CD14-positive monocyte (primary cell): Measurements from ENCODE around the gene UNKL. TPM values are rescaled to one million over a fixed set of nuclear protein-coding genes. Genes with fewer than 3 reads are reported as not detected.

Experiments used
- DNase-seq, 3 donors: peaks; one replicate each; pipeline ENCODE4 v3.0.0-alpha.2; 2011 to 2022
- H2AFZ ChIP-seq: 2 replicates; pipeline ENCODE4 v1.6.0; 2012; ENCODE audit warnings: mild to moderate bottlenecking, low read depth, low read length, inconsistent platforms; ENCODE audit not compliant: insufficient read depth, poor library complexity, severe bottlenecking
- H3K27ac ChIP-seq, 2 donors: 1 replicate in 1 of 2; 2 replicates in 1 of 2; pipeline ENCODE4 v1.5.1; 2012 to 2013; ENCODE audit warnings: low read length in 2 of 2, control low read depth in 1 of 2, inconsistent platforms in 1 of 2, low read depth in 1 of 2, mild to moderate bottlenecking in 1 of 2
- H3K27me3 ChIP-seq, 2 donors: one replicate each; pipeline versions ENCODE4 v1.6.0 to v1.6.1; 2011 to 2013; ENCODE audit warnings: low read length in 2 of 2; ENCODE audit not compliant: control insufficient read depth in 2 of 2, insufficient read depth in 2 of 2
- H3K36me3 ChIP-seq, 2 donors: replicated peaks in 1 of 2; 1 replicate in 1 of 2; 2 replicates in 1 of 2; pipeline versions ENCODE4 v1.5.1 to v1.6.1; 2012 to 2013; ENCODE audit warnings: low read length in 2 of 2, control low read depth in 1 of 2, inconsistent platforms in 1 of 2, mild to moderate bottlenecking in 1 of 2; ENCODE audit not compliant: insufficient read depth in 2 of 2, control insufficient read depth in 1 of 2
- H3K4me1 ChIP-seq, 2 donors: 1 replicate in 1 of 2; 2 replicates in 1 of 2; pipeline versions ENCODE4 v1.5.1 to v1.6.1; 2012 to 2013; ENCODE audit warnings: low read length in 2 of 2, control low read depth in 1 of 2, inconsistent platforms in 1 of 2, mild to moderate bottlenecking in 1 of 2, moderate library complexity in 1 of 2; ENCODE audit not compliant: insufficient read depth in 2 of 2, control insufficient read depth in 1 of 2
- H3K4me2 ChIP-seq: replicated peaks from 2 replicates; pipeline ENCODE3; 2012; ENCODE audit warnings: low read length, moderate library complexity, mild to moderate bottlenecking; ENCODE audit not compliant: poor library complexity, severe bottlenecking; ENCODE audit errors: extremely low read depth
- H3K4me3 ChIP-seq, 3 experiments: fragments of 200-600 bp in 1 of 3; sonication (generic) in 1 of 3; replicated peaks in 1 of 3; 1 replicate in 2 of 3; 2 replicates in 1 of 3; pipeline ENCODE4 v1.5.1; 2011 to 2013; ENCODE audit warnings: low read length in 3 of 3, mild to moderate bottlenecking in 3 of 3, control low read depth in 2 of 3, low read depth in 2 of 3, inconsistent platforms in 1 of 3, moderate library complexity in 1 of 3
- H3K79me2 ChIP-seq: 2 replicates; pipeline ENCODE4 v1.6.0; 2012; ENCODE audit warnings: mild to moderate bottlenecking, control low read depth, inconsistent platforms, low read length, moderate library complexity; ENCODE audit not compliant: insufficient read depth
- H3K9ac ChIP-seq: 2 replicates; pipeline ENCODE4 v1.6.0; 2017; ENCODE audit warnings: low read length, mild to moderate bottlenecking; ENCODE audit not compliant: insufficient read depth, poor library complexity, severe bottlenecking
- H3K9me3 ChIP-seq, 2 donors: replicated peaks in 1 of 2; 1 replicate in 1 of 2; 2 replicates in 1 of 2; pipeline versions ENCODE4 v1.5.1 to v1.6.1; 2012 to 2013; ENCODE audit warnings: low read length in 2 of 2, control low read depth in 1 of 2; ENCODE audit not compliant: control insufficient read depth in 1 of 2, insufficient read depth in 1 of 2
- H4K20me1 ChIP-seq: 2 replicates; pipeline ENCODE4 v1.6.0; 2012; ENCODE audit warnings: mild to moderate bottlenecking, low read length, control low read depth, moderate library complexity; ENCODE audit not compliant: insufficient read depth
- H3K27ac Mint-ChIP-seq, 7 donors: one replicate each; pipeline ENCODE4 v1.8.0; 2020; ENCODE audit warnings: mild to moderate bottlenecking in 7 of 7, mixed read lengths in 7 of 7, moderate library complexity in 6 of 7, inconsistent platforms in 2 of 7
- H3K27me3 Mint-ChIP-seq, 3 donors: one replicate each; pipeline ENCODE4 v1.8.0; 2021 to 2022; ENCODE audit warnings: low read depth in 3 of 3, mild to moderate bottlenecking in 3 of 3, mixed read lengths in 3 of 3, moderate library complexity in 3 of 3, inconsistent platforms in 1 of 3
- H3K36me3 Mint-ChIP-seq, 2 donors: one replicate each; pipeline ENCODE4 v1.8.0; 2020; ENCODE audit warnings: mixed read lengths in 2 of 2, inconsistent platforms in 1 of 2, mild to moderate bottlenecking in 1 of 2
- H3K4me1 Mint-ChIP-seq: one replicate; pipeline ENCODE4 v1.8.0; 2020; ENCODE audit warnings: mild to moderate bottlenecking, mixed read lengths
- H3K4me3 Mint-ChIP-seq, 2 donors: one replicate each; pipeline ENCODE4 v1.8.0; 2020; ENCODE audit warnings: mild to moderate bottlenecking in 2 of 2, mixed read lengths in 2 of 2, moderate library complexity in 1 of 2
- H3K9me3 Mint-ChIP-seq, 7 donors: one replicate each; pipeline ENCODE4 v1.8.0; 2020 to 2022; ENCODE audit warnings: mixed read lengths in 7 of 7, mild to moderate bottlenecking in 6 of 7, moderate library complexity in 6 of 7, inconsistent platforms in 2 of 7
- CTCF ChIP-seq: fragments of 200-600 bp; IDR thresholded peaks from one replicate; pipeline ENCODE4 v1.8.0; 2022; ENCODE audit warnings: antibody characterized with exemption, mild to moderate bottlenecking
- WGBS: methylation state at CpG from one replicate; pipeline ENCODE4 v1.1.5; 2013; ENCODE audit warnings: missing lambda C conversion rate; ENCODE audit not compliant: insufficient coverage; 5-methylcytosine and 5-hydroxymethylcytosine counted together
- intact Hi-C, 2 donors: fragments of 100-400 bp; cut with micrococcal nuclease; formaldehyde crosslinking; loops; one replicate each; pipeline versions ENCODE4 v1.15.0 to v1.15.1; 2023
- polyA plus RNA-seq, 3 donors: library from polyadenylated mRNA; depleted of rRNA in 1 of 3; unstranded in 2 of 3; stranded (reverse) in 1 of 3; fragments of 300-500 nt in 2 of 3; fragments of >200 nt in 1 of 3; fragmentation: Illumina TruSeq in 2 of 3; gene quantifications; 1 replicate in 2 of 3; 2 replicates in 1 of 3; pipeline ENCODE4 v1.2.3, GENCODE V29; 2012 to 2021

The UNKL gene
- polyA plus RNA-seq, 3 donors: 1.2 to 19.9 (median 2.2) TPM

- Histone ChIP-seq H3K9me3 (no peaks in the 10 kb centered on the region), H2AFZ (no peak overlapping the region), H3K36me3 (peaks cover 62 to 78% of the 10 kb centered on the region in 2 donors), H3K9ac (no peak overlapping the region), H3K4me3 (no peak overlapping the region), H3K27ac (no peak overlapping the region), H3K27me3 (no peaks in the 10 kb centered on the region), H3K4me2 (no peak overlapping the region), H3K4me1 (no peaks in the 10 kb centered on the region), H3K79me2 (peaks cover 50% of the 10 kb centered on the region), H4K20me1 (peaks cover 98% of the 10 kb centered on the region)
- H3K9me3 Mint-ChIP-seq: no peaks in the 10 kb centered on the region
- no peak for DNase-seq
- WGBS: 97% methylated on average over 31 of the region's 43 CpGs
- no peak for TF ChIP-seq CTCF
- H3K4me1 Mint-ChIP-seq: peaks cover 2% of the 10 kb centered on the region
- no peak overlapping the region for H3K4me3 Mint-ChIP-seq
- peaks cover 0 to 1% (median 0%) of the 10 kb centered on the region in 3 donors for H3K27me3 Mint-ChIP-seq
- peak overlapping the region in 1 of 7 donors; percentile 44 for H3K27ac Mint-ChIP-seq
- intact Hi-C loops: no loop called here
- peaks cover 51 to 85% of the 10 kb centered on the region in 2 donors for H3K36me3 Mint-ChIP-seq
These were observed 52.7 kb downstream of the UNKL start for GRCh38 chr16:1361685-1362360.

- DNase-seq: no peak
- Histone ChIP-seq H3K79me2 (peaks cover 87% of the 10 kb centered on the region), H4K20me1 (peaks cover 100% of the 10 kb centered on the region), H2AFZ (no peak overlapping the region), H3K9ac (peak overlapping the region; percentile 21), H3K36me3 (peaks cover 29 to 41% of the 10 kb centered on the region in 2 donors), H3K27me3 (no peaks in the 10 kb centered on the region), H3K4me3 (no peak overlapping the region), H3K27ac (no peak overlapping the region), H3K4me2 (no peak overlapping the region), H3K9me3 (no peaks in the 10 kb centered on the region), H3K4me1 (peaks cover 3 to 10% of the 10 kb centered on the region in 2 donors)
- 91% methylated on average over 19 of the region's 19 CpGs for WGBS
- H3K36me3 Mint-ChIP-seq: peaks cover 32 to 57% of the 10 kb centered on the region in 2 donors
- intact Hi-C loops: loop anchor here in 1 of 2 donors (10.0 kb wide), 1 partner anchor 57 kb away; the partner anchor contains the start of gene UNKL
- H3K4me1 Mint-ChIP-seq: peaks cover 17% of the 10 kb centered on the region
- H3K27me3 Mint-ChIP-seq: no peaks in the 10 kb centered on the region
- H3K4me3 Mint-ChIP-seq: no peak overlapping the region
- no peak for TF ChIP-seq CTCF
- peak overlapping the region in 3 of 7 donors; percentile 8 to 88 (median 73) for H3K27ac Mint-ChIP-seq
- peaks cover 0 to 4% (median 0%) of the 10 kb centered on the region in 7 donors for H3K9me3 Mint-ChIP-seq
These were observed 56.5 kb downstream of the UNKL start for GRCh38 chr16:1357906-1358566.
